GM10266 (cell line): Measurements from ENCODE around the gene AFF4.
A peak's percentile ranks its signal among the peaks of the same experiment; 100 is the strongest.

Experiments used
- DNase-seq: peaks from one replicate; pipeline ENCODE4 v3.0.0; 2012; ENCODE audit errors: extremely low spot score
- CTCF ChIP-seq: IDR thresholded peaks from 2 replicates; pipeline ENCODE4 v1.5.1; 2012; ENCODE audit warnings: mild to moderate bottlenecking, low read depth; ENCODE audit not compliant: control insufficient read depth, insufficient read depth; ENCODE audit errors: missing control alignments

The AFF4 gene

GRCh38 chr5:132887283-132887682 is 76.2 kb downstream of the AFF4 start:
- no peak for TF ChIP-seq CTCF
- DNase-seq = no peak

- DNase-seq = no peak
- no peak for TF ChIP-seq CTCF
Measured at GRCh38 chr5:132886064-132886823, 77.2 kb downstream of the AFF4 start.

GRCh38 chr5:132884548-132884947 is 78.9 kb downstream of the AFF4 start:
- no peak for TF ChIP-seq CTCF
- no peak for DNase-seq

- peak; percentile 26 for DNase-seq
Measured at GRCh38 chr5:132883261-132883834, 80.1 kb downstream of the AFF4 start.

GRCh38 chr5:132877938-132878337 is 85.5 kb downstream of the AFF4 start:
- no peak for DNase-seq
- TF ChIP-seq CTCF = no peak

More at GRCh38 chr5:132883261-132883834, 80.1 kb downstream of the AFF4 start:
- peak; percentile 64 for TF ChIP-seq CTCF

GRCh38 chr5:132877466-132877865 is 86.0 kb downstream of the AFF4 start:
- no peak for DNase-seq
- no peak for TF ChIP-seq CTCF
